ENCODE results near the gene FXYD2.
A peak's percentile ranks its signal among the peaks of the same experiment; 100 is the strongest.

FXYD2 gene

DNA sequence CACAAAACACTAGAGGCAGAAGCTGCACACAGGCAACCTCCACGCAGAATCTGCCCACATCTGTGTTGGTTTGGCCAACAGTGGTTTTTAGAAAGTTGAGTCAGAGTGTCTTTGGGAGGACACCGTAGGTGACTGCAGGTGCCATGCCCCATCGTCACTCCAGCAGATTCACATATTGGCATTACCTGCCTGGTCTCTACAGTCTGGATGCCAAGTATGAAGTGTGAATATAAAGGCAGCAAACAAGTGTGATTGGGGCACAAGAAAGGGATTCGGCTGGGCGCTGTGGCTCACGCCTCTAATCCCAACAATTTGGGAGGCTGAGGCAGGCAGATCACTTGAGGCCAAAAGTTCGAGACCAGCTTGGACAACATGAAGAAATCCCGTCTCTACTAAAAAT, 11.0 kb upstream of the FXYD2 start:
- DNase-seq (ENCODE audit: low read depth): no peak

- no peak for DNase-seq (ENCODE audit: low read depth)
Observed at GRCh38 chr11:117834838-117835443, 10.4 kb upstream of the FXYD2 start.

- DNase-seq (ENCODE audit: low read depth): no peak
Observed at GRCh38 chr11:117834068-117834810, 9.7 kb upstream of the FXYD2 start.

DNA sequence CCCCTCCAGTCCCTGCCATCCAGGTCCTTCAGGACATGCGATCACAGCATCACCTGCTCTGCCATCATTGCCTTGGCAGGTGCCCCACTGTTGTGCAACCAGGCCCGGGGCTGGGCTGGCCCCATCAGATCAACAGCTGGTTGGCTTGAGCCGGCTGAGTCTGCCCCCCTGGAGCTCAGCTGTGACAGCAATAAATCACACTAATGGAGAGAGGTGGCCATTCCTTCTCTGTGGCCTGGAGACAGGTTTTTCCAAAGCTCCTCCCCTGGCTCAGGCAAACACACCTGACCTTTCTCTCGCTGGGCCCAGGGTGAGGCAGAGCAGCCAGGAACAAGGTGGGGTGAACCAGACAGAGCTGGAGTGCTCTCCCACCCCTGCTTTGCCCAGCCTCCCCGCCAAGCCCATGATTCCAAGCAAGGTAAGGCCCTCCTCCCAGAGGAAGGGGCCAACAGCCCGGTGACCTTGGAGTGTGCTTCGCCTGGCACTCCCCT, 8.9 kb upstream of the FXYD2 start:
- DNase-seq (ENCODE audit: low read depth): no peak

DNA sequence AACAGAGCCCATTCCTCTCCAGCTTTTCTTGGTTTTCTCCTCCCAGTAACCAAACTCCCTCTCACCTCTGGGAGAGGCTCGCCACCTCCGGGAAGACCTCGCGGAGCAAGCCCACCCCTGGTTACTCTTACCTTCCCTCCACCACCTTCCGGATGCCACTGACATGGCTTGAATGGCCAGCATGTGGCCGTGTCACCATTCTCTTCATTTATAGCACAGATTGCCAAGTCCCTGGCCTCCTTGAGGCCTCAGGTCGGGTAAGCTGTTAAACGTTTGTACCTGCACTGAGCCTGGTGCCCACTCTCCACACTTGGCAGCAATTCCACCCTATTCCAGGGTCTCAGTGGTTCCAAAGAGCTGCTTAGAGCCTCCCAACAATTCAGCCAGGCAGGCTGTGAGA, 8.0 kb upstream of the FXYD2 start:
- DNase-seq (ENCODE audit: low read depth): no peak

DNA sequence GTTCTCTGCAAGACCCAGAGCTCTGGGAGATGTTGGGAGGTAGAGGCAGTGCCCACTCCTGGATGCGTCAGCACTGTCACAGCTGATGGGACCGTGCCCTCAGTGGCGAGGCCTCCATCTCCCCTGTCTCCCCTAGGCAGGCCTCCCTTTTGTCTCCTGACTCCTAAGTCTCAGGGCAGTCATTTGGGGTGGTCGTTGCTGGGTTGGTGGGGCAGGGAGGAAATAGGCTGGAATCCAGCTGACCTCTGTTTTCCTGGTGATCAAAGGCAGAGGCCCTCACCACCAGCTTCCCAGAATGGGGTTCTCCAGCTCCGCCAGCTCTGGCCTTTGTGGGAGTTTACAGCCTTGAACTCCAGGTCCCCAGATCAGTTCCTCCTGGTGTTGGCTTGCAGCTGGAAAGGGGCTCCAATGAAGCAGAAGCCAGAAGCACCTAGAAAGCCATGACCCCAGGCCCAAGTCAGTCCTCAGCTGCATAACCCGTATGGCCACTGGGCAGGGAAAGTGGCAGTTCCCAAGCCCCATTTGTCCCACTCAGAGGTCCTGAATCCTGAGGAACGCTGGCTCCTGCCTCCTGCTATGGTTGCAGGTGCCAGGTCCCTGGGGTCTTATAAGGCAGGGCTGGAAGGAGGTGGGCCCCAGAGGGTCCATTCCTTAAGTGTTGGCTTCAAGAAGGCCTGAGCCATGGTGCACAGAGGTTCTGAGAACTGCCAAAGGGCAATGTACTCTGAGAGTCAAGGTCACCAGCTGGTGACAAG, 7.3 kb upstream of the FXYD2 start:
- DNase-seq (ENCODE audit: low read depth): no peak

GRCh38 chr11:117830674-117831351, 6.3 kb upstream of the FXYD2 start:
- no peak for DNase-seq (ENCODE audit: low read depth)

DNA sequence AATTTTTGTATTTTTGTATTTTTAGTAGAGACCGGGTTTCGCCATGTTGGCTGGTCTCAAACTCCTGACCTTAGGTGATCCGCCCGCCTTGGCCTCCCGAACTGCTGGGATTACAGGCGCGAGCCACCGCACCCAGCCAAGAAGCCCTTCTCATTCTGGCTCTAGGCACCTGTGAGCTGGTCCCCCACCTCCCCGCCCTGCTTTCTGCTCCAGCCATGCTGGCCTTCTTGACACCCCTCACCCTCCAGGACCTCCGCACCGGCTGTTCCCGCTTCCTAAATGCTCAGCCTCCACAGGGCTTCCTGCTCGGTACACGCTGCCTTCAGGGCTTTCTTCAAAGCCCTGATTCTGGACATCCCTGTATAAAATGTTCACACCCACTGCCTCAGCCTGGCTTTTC, 5.5 kb upstream of the FXYD2 start:
- DNase-seq (ENCODE audit: low read depth): no peak

GRCh38 chr11:117829369-117829725, 4.8 kb upstream of the FXYD2 start:
- DNase-seq (ENCODE audit: low read depth): no peak

GRCh38 chr11:117828611-117829368, 4.2 kb upstream of the FXYD2 start:
- DNase-seq (ENCODE audit: low read depth): peak; percentile 83

- no peak for DNase-seq (ENCODE audit: low read depth)
Observed at GRCh38 chr11:117827521-117828511, 3.3 kb upstream of the FXYD2 start.

- no peak for DNase-seq (ENCODE audit: low read depth)
Observed at GRCh38 chr11:117826832-117827231, 2.3 kb upstream of the FXYD2 start.

DNA sequence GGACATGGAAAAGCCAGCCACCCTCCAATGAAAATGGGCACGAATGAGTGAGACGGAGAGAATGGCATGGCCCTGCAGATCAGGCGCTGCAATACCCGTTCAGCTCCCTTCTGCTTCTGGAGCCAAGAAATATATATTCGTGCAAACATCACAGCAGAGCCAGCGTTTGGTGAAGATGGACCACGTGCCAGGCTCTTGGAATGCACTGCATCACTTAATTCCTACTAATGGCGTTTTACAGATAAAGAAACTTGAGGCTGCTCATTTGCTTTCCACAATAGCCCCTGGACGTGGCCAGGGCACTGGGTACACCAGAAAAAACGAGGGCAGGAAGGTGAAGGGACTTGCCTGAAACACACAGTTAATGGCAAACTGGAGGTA, 1.6 kb upstream of the FXYD2 start:
- DNase-seq (ENCODE audit: low read depth): no peak

DNA sequence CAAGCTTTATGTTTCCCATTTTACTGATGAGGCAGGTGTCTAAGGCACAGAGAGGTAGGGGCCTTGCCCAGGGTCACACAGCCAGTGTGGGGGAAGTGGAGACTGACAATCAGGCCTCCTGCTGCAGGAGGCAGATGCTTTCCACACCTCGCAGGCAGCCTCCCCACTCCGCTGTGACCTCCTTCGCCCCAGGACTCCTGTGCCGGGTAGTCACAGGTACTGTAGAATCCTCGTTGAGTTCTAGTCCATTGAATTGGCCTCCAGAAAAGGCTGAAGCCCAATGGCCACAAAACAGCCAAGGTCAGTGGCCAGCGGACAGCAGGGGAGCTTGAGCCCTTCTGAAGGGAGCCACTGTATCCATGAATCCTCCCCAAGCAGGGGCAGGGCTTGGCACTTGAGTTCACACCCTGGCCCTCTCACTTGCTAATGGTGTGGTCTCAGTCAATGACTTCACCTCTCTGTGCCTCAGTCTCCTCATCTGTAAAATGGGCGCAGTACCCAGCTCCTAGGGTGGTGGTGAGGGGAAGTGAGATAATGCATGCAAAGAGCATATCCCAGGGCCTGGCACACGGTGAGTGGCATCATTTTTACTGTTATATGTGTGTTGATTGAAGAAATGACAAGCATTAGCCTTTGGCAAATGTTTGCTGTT, 1.1 kb upstream of the FXYD2 start:
- DNase-seq (ENCODE audit: low read depth): no peak

DNA sequence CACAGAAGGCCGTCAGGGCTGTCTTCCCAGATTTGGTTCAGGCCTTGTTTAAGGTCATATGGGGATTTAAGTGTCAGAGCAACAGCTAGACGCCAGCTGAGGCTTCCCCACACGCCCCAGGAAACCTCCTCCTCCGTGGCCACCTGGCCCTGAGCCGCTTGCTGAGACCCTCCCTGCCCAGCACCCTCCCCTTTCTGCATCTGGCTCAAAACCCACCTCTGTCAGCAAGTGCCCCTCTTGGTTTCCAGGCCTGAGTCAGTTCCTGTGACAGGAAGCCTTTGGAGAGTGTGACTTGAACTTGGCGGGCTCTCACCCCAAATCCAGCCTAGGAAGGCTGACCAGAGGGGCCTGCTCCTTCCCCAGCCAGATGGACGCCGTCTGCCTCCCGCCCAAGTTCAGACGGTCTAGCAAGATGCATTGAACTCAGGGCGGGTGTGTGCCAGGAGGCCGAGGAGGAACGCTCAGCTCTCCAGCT, 561 bp downstream of the FXYD2 start:
- no peak for DNase-seq (ENCODE audit: low read depth)

DNA sequence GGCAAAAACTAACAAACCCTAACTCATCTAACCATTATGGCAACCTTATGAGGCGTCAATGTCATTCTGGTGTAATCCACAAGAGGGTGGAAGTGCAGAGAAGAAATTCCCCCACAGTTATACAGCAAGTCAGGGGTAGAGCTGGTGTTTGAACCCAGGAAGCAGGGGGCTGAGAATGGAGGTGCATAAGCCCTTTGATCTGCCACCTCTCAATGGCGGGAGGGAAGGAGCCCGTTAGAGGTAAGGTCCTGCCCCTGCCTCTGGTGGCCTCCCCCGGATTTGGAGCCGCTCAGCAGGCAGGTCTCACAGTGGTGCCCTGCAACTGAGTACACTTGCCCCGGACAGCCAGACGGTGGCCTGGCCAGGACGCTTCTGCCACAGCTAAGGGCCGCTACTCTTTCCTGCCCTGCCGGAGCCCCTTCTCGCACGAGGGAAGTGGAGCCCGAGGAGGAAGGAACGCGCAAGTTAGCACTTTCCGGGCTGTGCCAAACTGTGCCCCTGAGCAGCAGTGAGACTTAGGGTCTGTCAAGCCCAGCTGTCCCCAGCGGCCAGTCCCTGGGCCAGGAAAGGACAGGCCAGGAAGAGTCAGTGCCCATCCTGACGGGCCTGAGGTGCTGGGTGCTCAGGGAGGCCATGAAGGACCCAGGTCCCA, 1.1 kb downstream of the FXYD2 start:
- DNase-seq (ENCODE audit: low read depth): no peak

DNA sequence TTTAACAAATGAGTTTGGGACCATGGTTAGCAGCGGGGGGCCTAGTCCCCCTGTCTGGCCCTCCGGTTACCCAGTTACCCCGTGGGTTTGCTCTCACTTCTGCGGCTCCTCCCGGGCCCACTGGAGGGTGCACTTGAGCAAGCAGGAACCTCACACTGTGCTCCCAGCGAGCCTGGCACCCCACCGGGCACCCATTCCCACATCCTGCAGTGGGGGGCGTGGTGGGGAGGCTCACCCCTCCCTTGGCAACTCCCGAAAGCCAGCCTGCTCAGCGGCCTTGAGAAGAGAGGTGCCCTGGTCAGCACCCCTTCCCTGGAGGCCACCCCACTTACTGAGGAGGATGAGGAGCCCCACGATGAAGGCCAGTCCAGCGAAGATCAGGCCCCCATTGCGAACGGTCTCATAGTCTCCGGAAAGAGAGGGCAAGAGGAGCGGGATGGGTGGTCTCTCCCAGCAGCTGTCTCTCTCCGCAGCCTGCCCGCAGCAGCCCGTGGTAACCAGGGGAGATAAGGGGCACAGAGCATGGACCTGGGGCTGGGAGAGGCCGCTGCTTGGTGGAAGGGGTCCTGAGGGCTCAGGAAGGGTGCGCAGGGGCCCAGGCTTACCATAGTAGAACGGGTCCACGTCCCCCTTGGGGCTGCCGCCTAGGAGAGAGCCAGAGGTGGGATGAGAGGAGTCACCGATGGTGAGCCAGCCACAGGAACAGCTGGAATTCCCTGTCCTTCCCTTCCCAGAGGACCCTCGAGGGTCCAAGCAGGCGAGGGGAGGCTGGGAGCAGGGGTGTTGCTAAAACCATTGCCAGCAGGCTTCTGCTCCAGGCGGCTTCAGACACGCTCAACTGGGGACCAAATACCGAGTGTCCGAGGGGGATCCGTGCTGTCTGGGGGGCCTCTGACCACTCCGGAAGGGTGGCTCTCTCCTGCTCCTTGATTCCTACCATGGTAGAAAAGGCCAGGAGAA, 2.2 kb downstream of the FXYD2 start:
- DNase-seq (ENCODE audit: low read depth): no peak

DNA sequence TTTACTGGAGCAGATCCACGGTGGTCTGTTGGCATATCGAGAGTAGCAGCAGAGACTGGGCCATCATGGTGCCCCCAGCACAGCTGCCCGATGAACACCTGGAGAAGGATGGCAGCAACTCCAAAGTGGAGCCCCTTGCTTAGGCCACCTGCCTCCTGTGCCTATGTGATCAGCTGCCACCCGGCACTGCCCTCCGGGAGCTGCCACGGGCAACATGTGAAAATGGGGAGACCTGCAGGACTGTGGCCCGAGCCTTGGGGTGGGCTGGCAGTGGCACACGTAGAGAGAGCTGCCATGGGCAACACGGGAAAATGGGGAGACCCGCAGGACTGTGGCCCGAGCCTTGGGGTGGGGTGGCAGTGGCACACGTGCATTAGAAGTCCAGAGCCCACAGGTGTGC, 3.1 kb downstream of the FXYD2 start:
- no peak for DNase-seq (ENCODE audit: low read depth)
